IMR-90 (cell line): ENCODE data around the gene PLCB3. TPM values are rescaled to one million over a fixed set of nuclear protein-coding genes. Genes with fewer than 3 reads are reported as not detected.

Experiments used
- ATAC-seq: fragments of 200-7000 bp; cut with Tn5 transposase; 2 replicates; pipeline ENCODE4 v1.9.1; 2020; ENCODE audit warnings: low read depth, mild to moderate bottlenecking, moderate library complexity
- BruUV-seq: library from RNA; stranded (reverse); fragments of 400-500 nt; replicated peaks from 2 replicates; lab custom pipeline; 2021; lab: Mats Ljungman, UMichigan
- CTCF ChIA-PET: fragments of 300-600 bp; formaldehyde crosslinking; extraction: SDS; loops from one replicate; lab custom pipeline; 2021; ENCODE audit warnings: antibody characterized with exemption; lab: Yijun Ruan, JAX
- POLR2A ChIA-PET: fragments of 300-600 bp; sonication (Branson Sonifier 250); formaldehyde crosslinking; loops from one replicate; lab custom pipeline; 2022; ENCODE audit warnings: antibody characterized with exemption; ENCODE audit not compliant: unreplicated experiment; lab: Charles Lee
- DNase-seq: peaks from one replicate; pipeline ENCODE4 v3.0.0; 2013
- H2AFZ ChIP-seq: replicated peaks from 2 replicates; pipeline ENCODE3; 2013; ENCODE audit warnings: low read length, mild to moderate bottlenecking; ENCODE audit not compliant: poor library complexity
- H2AK5ac ChIP-seq: 2 replicates; pipeline ENCODE4 v1.6.1; 2013; ENCODE audit warnings: low read depth, low read length, inconsistent platforms
- H2AK9ac ChIP-seq: replicated peaks from 2 replicates; pipeline ENCODE3; 2013; ENCODE audit warnings: mild to moderate bottlenecking, low read depth, low read length, moderate library complexity; ENCODE audit not compliant: poor library complexity
- H2BK120ac ChIP-seq: 2 replicates; pipeline ENCODE4 v1.6.1; 2013; ENCODE audit warnings: low read depth, low read length, inconsistent platforms
- H2BK15ac ChIP-seq: 3 replicates; pipeline ENCODE4 v1.6.1; 2013; ENCODE audit warnings: low read depth, low read length, inconsistent platforms
- H2BK20ac ChIP-seq: 2 replicates; pipeline ENCODE4 v1.6.1; 2013; ENCODE audit warnings: low read depth, mild to moderate bottlenecking, inconsistent platforms, low read length, moderate library complexity
- H2BK5ac ChIP-seq: 2 replicates; pipeline ENCODE4 v1.6.1; 2013; ENCODE audit warnings: mild to moderate bottlenecking, low read depth, low read length, inconsistent platforms; ENCODE audit not compliant: poor library complexity, severe bottlenecking
- H3K14ac ChIP-seq: replicated peaks from 2 replicates; pipeline ENCODE4 v1.6.1; 2013; ENCODE audit warnings: low read depth, low read length, inconsistent platforms
- H3K18ac ChIP-seq: 2 replicates; pipeline ENCODE4 v1.6.1; 2013; ENCODE audit warnings: low read depth, low read length, control low read depth
- H3K23ac ChIP-seq: 2 replicates; pipeline ENCODE4 v1.6.1; 2013; ENCODE audit warnings: low read depth, low read length, inconsistent platforms
- H3K27ac ChIP-seq: 2 replicates; pipeline ENCODE4 v1.5.1; 2013; ENCODE audit warnings: mild to moderate bottlenecking, control low read depth, low read length; ENCODE audit not compliant: insufficient read depth
- H3K27me3 ChIP-seq: 2 replicates; pipeline ENCODE4 v1.6.1; 2013; ENCODE audit warnings: low read length; ENCODE audit not compliant: control insufficient read depth, insufficient read depth
- H3K36me3 ChIP-seq: 2 replicates; pipeline ENCODE4 v1.6.1; 2013; ENCODE audit warnings: low read length, mixed read lengths; ENCODE audit not compliant: control insufficient read depth, insufficient read depth
- H3K4ac ChIP-seq: 2 replicates; pipeline ENCODE4 v1.6.1; 2013; ENCODE audit warnings: low read depth, low read length, inconsistent platforms
- H3K4me1 ChIP-seq: 2 replicates; pipeline ENCODE4 v1.6.1; 2013; ENCODE audit warnings: low read length, mixed read lengths; ENCODE audit not compliant: control insufficient read depth, insufficient read depth
- H3K4me2 ChIP-seq: 2 replicates; pipeline ENCODE4 v1.6.1; 2013; ENCODE audit warnings: low read depth, mild to moderate bottlenecking, control low read depth, low read length, moderate library complexity
- H3K4me3 ChIP-seq: 2 replicates; pipeline ENCODE4 v1.5.1; 2013; ENCODE audit warnings: low read depth, mild to moderate bottlenecking, control low read depth, low read length, moderate library complexity; ENCODE audit not compliant: insufficient read depth
- H3K56ac ChIP-seq: 2 replicates; pipeline ENCODE4 v1.6.1; 2013; ENCODE audit warnings: low read length, inconsistent platforms; ENCODE audit not compliant: insufficient read depth; ENCODE audit errors: extremely low read depth
- H3K79me1 ChIP-seq, 2 experiments: 2 replicates each; pipeline ENCODE4 v1.6.1; 2013; ENCODE audit warnings: low read length in 2 of 2, inconsistent platforms in 1 of 2, low read depth in 1 of 2
- H3K9ac ChIP-seq: 2 replicates; pipeline ENCODE4 v1.6.1; 2013; ENCODE audit warnings: low read depth, low read length, control low read depth
- H3K9me1 ChIP-seq: 2 replicates; pipeline ENCODE4 v1.6.1; 2013; ENCODE audit warnings: low read length, inconsistent platforms; ENCODE audit not compliant: insufficient read depth
- H3K9me3 ChIP-seq: 2 replicates; pipeline ENCODE4 v1.6.1; 2013; ENCODE audit warnings: low read length; ENCODE audit not compliant: control insufficient read depth, insufficient read depth
- H4K20me1 ChIP-seq: 2 replicates; pipeline ENCODE4 v1.6.1; 2013; ENCODE audit warnings: low read length, inconsistent platforms; ENCODE audit not compliant: insufficient read depth
- H4K5ac ChIP-seq: 2 replicates; pipeline ENCODE4 v1.6.1; 2013; ENCODE audit warnings: mild to moderate bottlenecking, low read depth, low read length, control low read depth
- H4K8ac ChIP-seq, 2 experiments: 2 replicates each; pipeline ENCODE4 v1.6.1; 2013; ENCODE audit warnings: low read depth in 2 of 2, low read length in 2 of 2, control low read depth in 1 of 2, inconsistent platforms in 1 of 2
- H4K91ac ChIP-seq: 2 replicates; pipeline ENCODE4 v1.6.1; 2013; ENCODE audit warnings: low read depth, low read length, inconsistent platforms; ENCODE audit not compliant: insufficient read depth
- BHLHE40 ChIP-seq: fragments of 150-350 bp; IDR thresholded peaks from 2 replicates; pipeline ENCODE4 v1.6.1; 2016; ENCODE audit warnings: mild to moderate bottlenecking, low read depth, low read length
- CEBPB ChIP-seq: IDR thresholded peaks from 2 replicates; pipeline ENCODE4 v1.6.1; 2012; ENCODE audit warnings: low read depth, low read length, improper control_type of control experiment
- CHD1 ChIP-seq: IDR thresholded peaks from 2 replicates; pipeline ENCODE4 v1.6.1; 2012; ENCODE audit warnings: low read depth, low read length, improper control_type of control experiment
- FOS ChIP-seq: fragments of 150-350 bp; IDR thresholded peaks from 2 replicates; pipeline ENCODE4 v1.6.1; 2016; ENCODE audit warnings: low read depth, low read length
- MAFK ChIP-seq: IDR thresholded peaks from 2 replicates; pipeline ENCODE4 v1.6.1; 2012; ENCODE audit warnings: low read depth, low read length, improper control_type of control experiment
- MAZ ChIP-seq: IDR thresholded peaks from 2 replicates; pipeline ENCODE4 v1.6.1; 2012; ENCODE audit warnings: low read depth, mild to moderate bottlenecking, low read length, improper control_type of control experiment, moderate library complexity, borderline replicate concordance
- MXI1 ChIP-seq: IDR thresholded peaks from 2 replicates; pipeline ENCODE4 v1.6.1; 2012; ENCODE audit warnings: low read depth, mild to moderate bottlenecking, low read length, moderate library complexity, borderline replicate concordance
- NFE2L2 ChIP-seq: fragments of 150-350 bp; IDR thresholded peaks from 2 replicates; pipeline ENCODE4 v1.6.1; 2016; ENCODE audit warnings: low read depth, mild to moderate bottlenecking, low read length
- POLR2A ChIP-seq: IDR thresholded peaks from 2 replicates; pipeline ENCODE4 v1.6.1; 2012; ENCODE audit warnings: mild to moderate bottlenecking, low read depth, low read length
- RAD21 ChIP-seq: IDR thresholded peaks from 2 replicates; pipeline ENCODE4 v1.6.1; 2012; ENCODE audit warnings: low read length, improper control_type of control experiment
- RCOR1 ChIP-seq: IDR thresholded peaks from 2 replicates; pipeline ENCODE4 v1.6.1; 2012; ENCODE audit warnings: mild to moderate bottlenecking, low read length, improper control_type of control experiment; ENCODE audit not compliant: insufficient replicate concordance
- RFX5 ChIP-seq: IDR thresholded peaks from 2 replicates; pipeline ENCODE4 v1.8.0; 2012; ENCODE audit warnings: low read depth, mild to moderate bottlenecking, low read length, moderate library complexity
- SMC3 ChIP-seq: fragments of 150-350 bp; IDR thresholded peaks from 2 replicates; pipeline ENCODE4 v1.6.1; 2016; ENCODE audit warnings: low read depth, mild to moderate bottlenecking, antibody characterized with exemption, low read length, moderate library complexity
- WGBS, 2 experiments: methylation state at CpG; one replicate each; pipeline versions ENCODE4 v1.1.5 to v1.1.7; 2013; ENCODE audit warnings: missing lambda C conversion rate in 2 of 2; ENCODE audit not compliant: insufficient read length in 1 of 2; ENCODE audit errors: extremely low coverage in 2 of 2; 5-methylcytosine and 5-hydroxymethylcytosine counted together
- dilution Hi-C: fragments of 300-500 bp; cut with HindIII; formaldehyde crosslinking; loops from one replicate; pipeline ENCODE4 v1.14.3; 2018; ENCODE audit warnings: low sequenced_read_pairs; ENCODE audit not compliant: unreplicated experiment
- in situ Hi-C: fragments of 300-500 bp; cut with MboI; formaldehyde crosslinking; loops from 3 replicates; pipeline ENCODE4 v1.14.3; 2019; ENCODE audit warnings: low sequenced_read_pairs, inconsistent platforms, mixed read lengths
- intact Hi-C: fragments of 100-400 bp; cut with micrococcal nuclease; formaldehyde crosslinking; loops from 2 replicates; pipeline ENCODE4 v1.10.0; 2022
- polyA plus RNA-seq, 3 experiments: library from polyadenylated mRNA; depleted of rRNA; stranded (reverse); fragments of >200 nt; gene quantifications; 2 replicates each; pipeline ENCODE4 v1.2.3, GENCODE V29; 2012; ENCODE audit warnings: low replicate concordance in 1 of 3
- total RNA-seq: library from RNA; depleted of rRNA; stranded (reverse); fragments of >200 nt; gene quantifications from 2 replicates; pipeline ENCODE4 v1.2.3, GENCODE V29; 2012
- TF ChIP-seq, protein P1 (sequence below): fragments of 150-350 bp; IDR thresholded peaks from 2 replicates; pipeline ENCODE4 v1.6.1; 2017; ENCODE audit warnings: mild to moderate bottlenecking, antibody characterized with exemption, low read length, low read depth
- TF ChIP-seq, protein P2 (sequence below): fragments of 150-350 bp; IDR thresholded peaks from 2 replicates; pipeline ENCODE4 v1.6.1; 2016; ENCODE audit warnings: low read depth, mild to moderate bottlenecking, low read length, moderate library complexity, borderline replicate concordance
- TF ChIP-seq, protein P3 (sequence below): conservative IDR thresholded peaks from 2 replicates; pipeline ENCODE4 v1.5.1; 2012; ENCODE audit warnings: mild to moderate bottlenecking, low read depth, low read length, improper control_type of control experiment

PLCB3 gene
- total and polyA plus RNA-seq, 2 of the 4 experiments (the other 2 are of a cell fraction) = 23.9 to 24.9 TPM

DNA sequence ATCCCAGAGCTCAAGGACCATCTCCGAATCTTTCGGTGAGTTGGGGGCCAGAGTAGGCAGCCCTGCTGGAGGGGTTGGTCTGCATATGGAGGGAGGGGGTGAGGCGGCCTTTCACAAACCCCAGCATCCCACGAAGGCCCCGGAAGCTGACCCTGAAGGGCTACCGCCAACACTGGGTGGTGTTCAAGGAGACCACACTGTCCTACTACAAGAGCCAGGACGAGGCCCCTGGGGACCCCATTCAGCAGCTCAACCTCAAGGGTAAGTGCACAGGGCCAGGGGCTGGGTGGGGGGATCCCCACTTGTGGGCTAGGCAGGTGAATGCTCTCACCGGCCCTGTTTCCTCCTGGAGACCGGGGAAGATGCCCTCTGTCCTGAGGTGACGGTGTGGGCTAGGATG lies 31.6 kb upstream of the PLCB3 start:
- dilution Hi-C loops (no loop called here), intact Hi-C loops (no loop called here), in situ Hi-C loops (no loop called here)
- no peak overlapping the region for H3K18ac ChIP-seq
- no peak overlapping the region for H3K4me2 ChIP-seq
- H2AFZ ChIP-seq = no peak overlapping the region
- POLR2A ChIA-PET = no interaction called here
- no peak overlapping the region for H2AK9ac ChIP-seq
- H3K9ac ChIP-seq = no peak overlapping the region
- no peak overlapping the region for H3K14ac ChIP-seq
- no peak overlapping the region for H3K4me3 ChIP-seq
- H4K20me1 ChIP-seq = no peaks in the 10 kb centered on the region
- DNase-seq (no peak), ATAC-seq (no peak)
- peaks cover 5% of the 10 kb centered on the region for H3K36me3 ChIP-seq
- no peak overlapping the region for H3K23ac ChIP-seq
- H2BK20ac ChIP-seq = no peak overlapping the region
- no peak overlapping the region for H2AK5ac ChIP-seq
- H3K56ac ChIP-seq = no peak overlapping the region
- TF ChIP-seq MXI1 (no peak), CHD1 (no peak), MAZ (no peak), CEBPB (no peak), POLR2A (no peak), MAFK (no peak), RCOR1 (no peak), NFE2L2 (no peak), RAD21 (no peak), RFX5 (no peak), FOS (no peak), BHLHE40 (no peak), SMC3 (no peak)
- TF ChIP-seq, protein P1, sequence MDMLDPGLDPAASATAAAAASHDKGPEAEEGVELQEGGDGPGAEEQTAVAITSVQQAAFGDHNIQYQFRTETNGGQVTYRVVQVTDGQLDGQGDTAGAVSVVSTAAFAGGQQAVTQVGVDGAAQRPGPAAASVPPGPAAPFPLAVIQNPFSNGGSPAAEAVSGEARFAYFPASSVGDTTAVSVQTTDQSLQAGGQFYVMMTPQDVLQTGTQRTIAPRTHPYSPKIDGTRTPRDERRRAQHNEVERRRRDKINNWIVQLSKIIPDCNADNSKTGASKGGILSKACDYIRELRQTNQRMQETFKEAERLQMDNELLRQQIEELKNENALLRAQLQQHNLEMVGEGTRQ = no peak
- TF ChIP-seq, protein P2, sequence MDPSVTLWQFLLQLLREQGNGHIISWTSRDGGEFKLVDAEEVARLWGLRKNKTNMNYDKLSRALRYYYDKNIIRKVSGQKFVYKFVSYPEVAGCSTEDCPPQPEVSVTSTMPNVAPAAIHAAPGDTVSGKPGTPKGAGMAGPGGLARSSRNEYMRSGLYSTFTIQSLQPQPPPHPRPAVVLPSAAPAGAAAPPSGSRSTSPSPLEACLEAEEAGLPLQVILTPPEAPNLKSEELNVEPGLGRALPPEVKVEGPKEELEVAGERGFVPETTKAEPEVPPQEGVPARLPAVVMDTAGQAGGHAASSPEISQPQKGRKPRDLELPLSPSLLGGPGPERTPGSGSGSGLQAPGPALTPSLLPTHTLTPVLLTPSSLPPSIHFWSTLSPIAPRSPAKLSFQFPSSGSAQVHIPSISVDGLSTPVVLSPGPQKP = no peak
- TF ChIP-seq, protein P3, sequence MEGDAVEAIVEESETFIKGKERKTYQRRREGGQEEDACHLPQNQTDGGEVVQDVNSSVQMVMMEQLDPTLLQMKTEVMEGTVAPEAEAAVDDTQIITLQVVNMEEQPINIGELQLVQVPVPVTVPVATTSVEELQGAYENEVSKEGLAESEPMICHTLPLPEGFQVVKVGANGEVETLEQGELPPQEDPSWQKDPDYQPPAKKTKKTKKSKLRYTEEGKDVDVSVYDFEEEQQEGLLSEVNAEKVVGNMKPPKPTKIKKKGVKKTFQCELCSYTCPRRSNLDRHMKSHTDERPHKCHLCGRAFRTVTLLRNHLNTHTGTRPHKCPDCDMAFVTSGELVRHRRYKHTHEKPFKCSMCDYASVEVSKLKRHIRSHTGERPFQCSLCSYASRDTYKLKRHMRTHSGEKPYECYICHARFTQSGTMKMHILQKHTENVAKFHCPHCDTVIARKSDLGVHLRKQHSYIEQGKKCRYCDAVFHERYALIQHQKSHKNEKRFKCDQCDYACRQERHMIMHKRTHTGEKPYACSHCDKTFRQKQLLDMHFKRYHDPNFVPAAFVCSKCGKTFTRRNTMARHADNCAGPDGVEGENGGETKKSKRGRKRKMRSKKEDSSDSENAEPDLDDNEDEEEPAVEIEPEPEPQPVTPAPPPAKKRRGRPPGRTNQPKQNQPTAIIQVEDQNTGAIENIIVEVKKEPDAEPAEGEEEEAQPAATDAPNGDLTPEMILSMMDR = no peak
- H3K4ac ChIP-seq = no peak overlapping the region
- H2BK120ac ChIP-seq = no peak overlapping the region
- whole genome bisulfite sequencing, 2 experiments = no CpG with 5 or more reads among the region's 10 CpGs
- H2BK15ac ChIP-seq = no peak overlapping the region
- BruUV-seq = no TSS peak
- H4K5ac ChIP-seq = no peak overlapping the region
- H3K79me1 ChIP-seq = peaks cover 5 to 11% of the 10 kb centered on the region in 2 experiments; a peak in 2 of 4 replicates
- CTCF ChIA-PET = no interaction called here
- no peak overlapping the region for H4K8ac ChIP-seq
- no peak overlapping the region for H2BK5ac ChIP-seq
- H3K27me3 ChIP-seq = no peaks in the 10 kb centered on the region
- 0 out of 2 replicates have a peak, but pooled peaks cover 8% of the 10 kb centered on the region for H3K9me1 ChIP-seq
- no peaks in the 10 kb centered on the region for H3K9me3 ChIP-seq
- H4K91ac ChIP-seq = no peak overlapping the region
- H3K4me1 ChIP-seq = no peaks in the 10 kb centered on the region
- H3K27ac ChIP-seq = no peak overlapping the region
